HG02981 (cell line): ENCODE results near the gene BID.
"Not testable (repeated sequence)": the region's sequence is repeated elsewhere in the genome, so short reads cannot be mapped to it uniquely, and the experiment has no call there.

Source experiments
- ATAC-seq: cut with Tn5 transposase; IDR thresholded peaks from one replicate; pipeline ENCODE4 v1.9.1; 2021; ENCODE audit warnings: mild to moderate bottlenecking, moderate library complexity; ENCODE audit not compliant: unreplicated experiment

The BID gene

GRCh38 chr22:17770180-17771077 is 3.8 kb downstream of the BID start:
- no peak for ATAC-seq

GRCh38 chr22:17769716-17770082 is 4.6 kb downstream of the BID start:
- no peak for ATAC-seq

- no peak for ATAC-seq
These were observed 5.1 kb downstream of the BID start for GRCh38 chr22:17769013-17769715.

GRCh38 chr22:17767233-17768065 is 6.8 kb downstream of the BID start:
- peak; percentile 71 for ATAC-seq

GRCh38 chr22:17764852-17765251 is 9.4 kb downstream of the BID start:
- ATAC-seq = not testable (repeated sequence)

GRCh38 chr22:17764036-17764435 is 10.2 kb downstream of the BID start:
- no peak for ATAC-seq

- ATAC-seq = not testable (repeated sequence)
These were observed 10.8 kb downstream of the BID start for GRCh38 chr22:17763442-17763841.

- no peak for ATAC-seq
These were observed 13.2 kb downstream of the BID start for GRCh38 chr22:17761138-17761488.

GRCh38 chr22:17754233-17754925 is 19.9 kb downstream of the BID start:
- no peak for ATAC-seq

GRCh38 chr22:17753401-17753989 is 20.8 kb downstream of the BID start:
- no peak for ATAC-seq

GRCh38 chr22:17751596-17751995 is 22.7 kb downstream of the BID start:
- no peak for ATAC-seq

- ATAC-seq = no peak
These were observed 24.5 kb downstream of the BID start for GRCh38 chr22:17749605-17750395.

- no peak for ATAC-seq
These were observed 25.5 kb downstream of the BID start for GRCh38 chr22:17748555-17749353.

- no peak for ATAC-seq
These were observed 27.4 kb downstream of the BID start for GRCh38 chr22:17746916-17747315.

GRCh38 chr22:17744430-17744829 is 29.8 kb downstream of the BID start:
- no peak for ATAC-seq

GRCh38 chr22:17743661-17744411 is 30.4 kb downstream of the BID start:
- ATAC-seq = no peak

GRCh38 chr22:17742527-17742902 is 31.8 kb downstream of the BID start:
- peak; percentile 54 for ATAC-seq

- no peak for ATAC-seq
These were observed 32.3 kb downstream of the BID start for GRCh38 chr22:17741866-17742526.
